ENCODE measurements around the gene KIF3C.

DNA sequence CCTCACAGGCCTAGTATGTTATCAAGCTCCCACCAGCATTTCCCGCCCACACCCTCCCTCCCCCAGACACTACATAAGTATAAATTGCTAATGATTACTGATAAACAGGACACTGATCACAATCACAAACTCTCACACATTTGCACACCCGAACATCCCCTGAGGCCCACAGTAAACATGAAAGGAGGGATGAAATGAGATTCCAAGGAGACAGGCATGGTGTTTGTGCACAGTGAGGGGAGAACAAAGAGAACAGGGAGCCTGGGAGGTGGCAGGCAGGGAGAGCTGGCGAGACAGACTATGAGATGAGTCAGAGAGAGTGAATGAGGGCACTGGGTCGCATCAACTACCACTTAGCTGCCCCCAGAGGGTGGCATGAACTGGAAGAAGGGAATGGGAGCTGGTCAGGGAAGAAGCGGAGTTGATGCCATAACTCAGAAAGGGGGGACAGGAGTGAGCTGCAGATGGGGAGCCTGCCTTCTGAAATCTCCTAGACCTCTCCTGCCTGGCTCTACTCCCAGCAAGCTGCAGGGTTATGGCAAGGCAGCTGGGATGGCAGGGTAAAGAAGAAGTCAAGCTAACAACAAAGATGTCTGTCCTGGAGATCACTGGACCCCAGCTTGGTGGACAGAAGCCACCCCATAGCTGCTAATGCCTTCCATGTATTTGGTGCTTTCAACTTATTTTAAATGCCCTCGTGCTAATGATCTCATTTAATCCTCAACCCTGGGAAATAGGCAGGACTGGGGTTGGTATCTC is 5.1 kb downstream of the KIF3C start:
- TF ChIP-seq POLR2A (IDR thresholded peaks at IDR 0.05) (no peak), EP300 (IDR thresholded peaks at IDR 0.05) (no peak), POLR2AphosphoS5 (IDR thresholded peaks at IDR 0.05) (no peak)
- TF ChIP-seq, protein P1, sequence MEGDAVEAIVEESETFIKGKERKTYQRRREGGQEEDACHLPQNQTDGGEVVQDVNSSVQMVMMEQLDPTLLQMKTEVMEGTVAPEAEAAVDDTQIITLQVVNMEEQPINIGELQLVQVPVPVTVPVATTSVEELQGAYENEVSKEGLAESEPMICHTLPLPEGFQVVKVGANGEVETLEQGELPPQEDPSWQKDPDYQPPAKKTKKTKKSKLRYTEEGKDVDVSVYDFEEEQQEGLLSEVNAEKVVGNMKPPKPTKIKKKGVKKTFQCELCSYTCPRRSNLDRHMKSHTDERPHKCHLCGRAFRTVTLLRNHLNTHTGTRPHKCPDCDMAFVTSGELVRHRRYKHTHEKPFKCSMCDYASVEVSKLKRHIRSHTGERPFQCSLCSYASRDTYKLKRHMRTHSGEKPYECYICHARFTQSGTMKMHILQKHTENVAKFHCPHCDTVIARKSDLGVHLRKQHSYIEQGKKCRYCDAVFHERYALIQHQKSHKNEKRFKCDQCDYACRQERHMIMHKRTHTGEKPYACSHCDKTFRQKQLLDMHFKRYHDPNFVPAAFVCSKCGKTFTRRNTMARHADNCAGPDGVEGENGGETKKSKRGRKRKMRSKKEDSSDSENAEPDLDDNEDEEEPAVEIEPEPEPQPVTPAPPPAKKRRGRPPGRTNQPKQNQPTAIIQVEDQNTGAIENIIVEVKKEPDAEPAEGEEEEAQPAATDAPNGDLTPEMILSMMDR (IDR thresholded peaks at IDR 0.05): no peak
